ENCODE measurements around the gene ABTB1.

ABTB1 gene

DNA sequence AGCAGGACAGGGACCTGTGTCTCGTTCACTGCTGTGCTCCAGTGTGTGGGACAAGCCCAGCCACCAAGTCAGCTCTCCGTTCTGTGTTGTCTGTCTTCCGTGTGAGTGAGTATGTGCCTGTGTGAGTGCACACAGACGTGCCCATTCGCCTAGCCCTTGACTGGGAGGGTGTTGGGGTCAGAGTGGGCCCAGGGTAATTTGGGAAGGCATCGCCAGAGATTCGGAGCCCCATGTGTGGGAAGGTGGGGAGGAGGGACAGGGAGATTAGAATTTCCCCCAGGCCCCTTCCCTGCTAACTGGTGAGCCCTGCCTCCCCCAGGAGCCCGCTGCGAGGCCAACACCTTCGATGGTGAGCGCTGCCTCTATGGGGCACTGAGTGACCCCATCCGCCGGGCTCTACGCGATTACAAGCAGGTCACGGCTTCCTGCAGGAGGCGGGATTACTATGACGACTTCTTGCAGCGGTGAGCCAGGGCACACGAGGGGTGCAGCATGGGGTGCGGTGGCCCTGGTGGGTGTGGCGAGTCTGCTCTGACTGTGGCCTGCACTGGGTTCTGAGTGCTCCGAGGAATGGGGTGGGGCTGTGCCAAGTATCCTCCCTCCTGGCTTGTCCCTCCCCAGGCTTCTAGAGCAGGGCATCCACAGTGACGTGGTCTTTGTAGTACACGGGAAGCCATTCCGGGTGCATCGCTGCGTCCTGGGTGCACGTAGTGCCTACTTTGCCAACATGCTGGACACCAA, 3.1 kb downstream of the ABTB1 start:
- Mint-ChIP-seq H3K27ac (no peak overlapping the region), H3K4me1 (peaks cover 35% of the 10 kb centered on the region), H3K9me3 (no peaks in the 10 kb centered on the region), H3K4me3 (no peak overlapping the region), H3K36me3 (ENCODE audit: low read depth) (no peaks in the 10 kb centered on the region), H3K27me3 (ENCODE audit: low read depth, poor library complexity) (peaks cover 42% of the 10 kb centered on the region)
- no peak for DNase-seq
- TF ChIP-seq, protein P1, sequence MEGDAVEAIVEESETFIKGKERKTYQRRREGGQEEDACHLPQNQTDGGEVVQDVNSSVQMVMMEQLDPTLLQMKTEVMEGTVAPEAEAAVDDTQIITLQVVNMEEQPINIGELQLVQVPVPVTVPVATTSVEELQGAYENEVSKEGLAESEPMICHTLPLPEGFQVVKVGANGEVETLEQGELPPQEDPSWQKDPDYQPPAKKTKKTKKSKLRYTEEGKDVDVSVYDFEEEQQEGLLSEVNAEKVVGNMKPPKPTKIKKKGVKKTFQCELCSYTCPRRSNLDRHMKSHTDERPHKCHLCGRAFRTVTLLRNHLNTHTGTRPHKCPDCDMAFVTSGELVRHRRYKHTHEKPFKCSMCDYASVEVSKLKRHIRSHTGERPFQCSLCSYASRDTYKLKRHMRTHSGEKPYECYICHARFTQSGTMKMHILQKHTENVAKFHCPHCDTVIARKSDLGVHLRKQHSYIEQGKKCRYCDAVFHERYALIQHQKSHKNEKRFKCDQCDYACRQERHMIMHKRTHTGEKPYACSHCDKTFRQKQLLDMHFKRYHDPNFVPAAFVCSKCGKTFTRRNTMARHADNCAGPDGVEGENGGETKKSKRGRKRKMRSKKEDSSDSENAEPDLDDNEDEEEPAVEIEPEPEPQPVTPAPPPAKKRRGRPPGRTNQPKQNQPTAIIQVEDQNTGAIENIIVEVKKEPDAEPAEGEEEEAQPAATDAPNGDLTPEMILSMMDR (IDR thresholded peaks at IDR 0.05): no peak

- Mint-ChIP-seq H3K27me3 (ENCODE audit: low read depth, poor library complexity) (peaks cover 38% of the 10 kb centered on the region), H3K27ac (no peak overlapping the region), H3K4me3 (no peak overlapping the region), H3K36me3 (ENCODE audit: low read depth) (no peaks in the 10 kb centered on the region), H3K9me3 (no peaks in the 10 kb centered on the region), H3K4me1 (peaks cover 41% of the 10 kb centered on the region)
- no peak for DNase-seq
- TF ChIP-seq, protein P1 (IDR thresholded peaks at IDR 0.05): no peak
Observed at GRCh38 chr3:127676456-127676855, 3.7 kb downstream of the ABTB1 start.

GRCh38 chr3:127676921-127677351, 4.2 kb downstream of the ABTB1 start:
- H3K4me1 Mint-ChIP-seq: peaks cover 42% of the 10 kb centered on the region
- H3K27me3 Mint-ChIP-seq (ENCODE audit: low read depth, poor library complexity): peaks cover 36% of the 10 kb centered on the region
- no peak overlapping the region for H3K27ac Mint-ChIP-seq
- no peaks in the 10 kb centered on the region for H3K36me3 Mint-ChIP-seq (ENCODE audit: low read depth)
- no peak for DNase-seq
- TF ChIP-seq, protein P1 (IDR thresholded peaks at IDR 0.05): no peak
- no peaks in the 10 kb centered on the region for H3K9me3 Mint-ChIP-seq
- no peak overlapping the region for H3K4me3 Mint-ChIP-seq

- no peaks in the 10 kb centered on the region for H3K36me3 Mint-ChIP-seq (ENCODE audit: low read depth)
- TF ChIP-seq, protein P1 (IDR thresholded peaks at IDR 0.05): no peak
- no peak overlapping the region for H3K4me3 Mint-ChIP-seq
- no peaks in the 10 kb centered on the region for H3K9me3 Mint-ChIP-seq
- H3K4me1 Mint-ChIP-seq: peaks cover 46% of the 10 kb centered on the region
- H3K27ac Mint-ChIP-seq: no peak overlapping the region
- no peak for DNase-seq
- peaks cover 36% of the 10 kb centered on the region for H3K27me3 Mint-ChIP-seq (ENCODE audit: low read depth, poor library complexity)
Observed at GRCh38 chr3:127677541-127678314, 5.0 kb downstream of the ABTB1 start.

DNA sequence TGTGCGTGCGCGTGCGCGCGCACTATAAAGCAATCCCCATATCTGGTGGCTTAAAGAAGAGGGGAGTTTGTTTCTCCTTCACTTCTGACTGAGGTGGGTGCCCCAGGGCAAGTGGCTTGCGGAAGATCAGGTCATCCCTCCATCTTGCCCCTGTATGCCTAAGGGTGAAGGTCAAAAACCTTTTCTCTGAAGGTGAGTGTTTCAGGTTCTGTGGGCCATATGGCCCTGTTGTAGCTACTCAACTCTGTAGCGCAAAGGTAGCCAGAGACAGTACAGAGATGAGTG, 5.5 kb downstream of the ABTB1 start:
- Mint-ChIP-seq H3K4me1 (peaks cover 46% of the 10 kb centered on the region), H3K27me3 (ENCODE audit: low read depth, poor library complexity) (peaks cover 36% of the 10 kb centered on the region), H3K9me3 (no peaks in the 10 kb centered on the region), H3K4me3 (no peak overlapping the region), H3K36me3 (ENCODE audit: low read depth) (no peaks in the 10 kb centered on the region), H3K27ac (no peak overlapping the region)
- DNase-seq: no peak
- TF ChIP-seq, protein P1 (IDR thresholded peaks at IDR 0.05): no peak
